Parathyroid adenoma (tissue), 2 donors: ENCODE measurements around the gene MBP.

ENCODE experiments used
- H2AFZ ChIP-seq: fragments of 300-600 bp; sonication (generic); one replicate; pipeline ENCODE4 v1.7.0; 2017; ENCODE audit warnings: antibody characterized with exemption, mild to moderate bottlenecking
- H3K27ac ChIP-seq: fragments of 300-600 bp; sonication (generic); one replicate; pipeline ENCODE4 v1.7.0; 2017
- H3K27me3 ChIP-seq: fragments of 300-600 bp; sonication (generic); one replicate; pipeline ENCODE4 v1.7.0; 2017; ENCODE audit warnings: low read length; ENCODE audit not compliant: control insufficient read depth, insufficient read depth
- H3K36me3 ChIP-seq: fragments of 300-600 bp; sonication (generic); one replicate; pipeline ENCODE4 v1.7.0; 2017; ENCODE audit warnings: low read length; ENCODE audit not compliant: control insufficient read depth, insufficient read depth
- H3K4me1 ChIP-seq: fragments of 300-600 bp; sonication (generic); one replicate; pipeline ENCODE4 v1.7.0; 2017; ENCODE audit warnings: control low read depth
- H3K4me2 ChIP-seq: fragments of 300-600 bp; sonication (generic); one replicate; pipeline ENCODE4 v1.7.0; 2017; ENCODE audit warnings: low read length
- H3K4me3 ChIP-seq: fragments of 300-600 bp; sonication (generic); one replicate; pipeline ENCODE4 v1.7.0; 2017; ENCODE audit warnings: low read depth, low read length
- H3K79me2 ChIP-seq: fragments of 300-600 bp; sonication (generic); one replicate; pipeline ENCODE4 v1.7.0; 2017; ENCODE audit warnings: control low read depth
- H3K9ac ChIP-seq: fragments of 300-600 bp; sonication (generic); one replicate; pipeline ENCODE4 v1.7.0; 2017; ENCODE audit warnings: mild to moderate bottlenecking
- H3K9me3 ChIP-seq: fragments of 300-600 bp; sonication (generic); one replicate; pipeline ENCODE4 v1.7.0; 2017; ENCODE audit warnings: low read length; ENCODE audit not compliant: control insufficient read depth
- TF ChIP-seq, protein P1 (sequence below): fragments of 300-600 bp; sonication (generic); IDR thresholded peaks from one replicate; pipeline ENCODE4 v1.7.0; 2017; ENCODE audit warnings: antibody characterized with exemption, mild to moderate bottlenecking
- donor health status: primary hyperparathyroidism.

The MBP gene

DNA sequence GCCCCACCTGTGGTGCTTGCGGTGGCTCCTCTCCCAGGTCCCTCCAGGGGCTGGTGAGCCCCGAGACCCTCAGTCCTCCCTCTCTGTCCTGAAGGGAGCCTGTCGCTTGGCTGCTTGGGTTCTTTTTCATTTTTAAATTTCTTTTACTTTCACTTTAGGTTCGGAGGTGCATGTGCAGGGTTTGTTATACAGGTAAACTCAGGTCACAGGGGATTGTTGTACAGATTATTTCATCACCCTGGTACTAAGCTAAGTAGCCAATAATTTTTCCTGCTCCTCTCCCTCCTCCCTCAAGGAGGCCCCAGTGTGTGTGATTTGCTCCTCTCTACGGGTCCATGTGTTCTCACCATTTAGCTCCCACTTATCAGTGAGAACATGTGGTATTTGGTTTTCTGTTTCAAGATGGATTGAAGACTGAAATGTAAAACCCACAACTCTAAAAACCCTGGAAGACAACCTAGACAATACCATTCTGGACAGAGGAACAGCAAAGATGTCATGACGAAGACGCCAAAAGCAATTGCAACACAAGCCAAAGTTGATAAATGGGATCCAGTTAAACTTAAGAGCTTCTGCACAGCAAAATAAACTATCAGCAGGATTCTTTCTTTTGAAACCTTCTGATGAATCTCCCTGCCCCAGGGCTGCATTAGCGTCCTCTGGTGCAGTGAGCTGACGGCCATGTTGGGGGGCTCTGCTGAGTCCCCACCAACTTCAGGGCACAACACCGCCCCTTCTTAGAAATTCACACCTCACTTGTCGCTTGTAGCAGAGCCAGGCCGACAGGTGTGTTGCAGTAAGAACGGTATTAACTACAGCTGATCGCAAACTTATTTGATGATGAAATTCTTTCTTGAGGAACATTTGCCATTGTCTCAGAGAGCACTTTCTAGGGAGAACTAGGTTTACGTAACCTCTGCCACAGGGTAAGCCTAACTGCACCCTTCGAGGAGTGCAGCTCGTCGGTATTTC, 174.9 kb downstream of the MBP start:
- Histone ChIP-seq H3K27ac (peak overlapping the region; percentile 78), H3K9ac (no peak overlapping the region), H3K4me1 (peaks cover 30% of the 10 kb centered on the region), H3K27me3 (no peaks in the 10 kb centered on the region), H2AFZ (no peak overlapping the region), H3K79me2 (peaks cover 6% of the 10 kb centered on the region), H3K4me2 (no peak overlapping the region), H3K36me3 (no peaks in the 10 kb centered on the region), H3K9me3 (no peaks in the 10 kb centered on the region), H3K4me3 (no peak overlapping the region)
- TF ChIP-seq, protein P1, sequence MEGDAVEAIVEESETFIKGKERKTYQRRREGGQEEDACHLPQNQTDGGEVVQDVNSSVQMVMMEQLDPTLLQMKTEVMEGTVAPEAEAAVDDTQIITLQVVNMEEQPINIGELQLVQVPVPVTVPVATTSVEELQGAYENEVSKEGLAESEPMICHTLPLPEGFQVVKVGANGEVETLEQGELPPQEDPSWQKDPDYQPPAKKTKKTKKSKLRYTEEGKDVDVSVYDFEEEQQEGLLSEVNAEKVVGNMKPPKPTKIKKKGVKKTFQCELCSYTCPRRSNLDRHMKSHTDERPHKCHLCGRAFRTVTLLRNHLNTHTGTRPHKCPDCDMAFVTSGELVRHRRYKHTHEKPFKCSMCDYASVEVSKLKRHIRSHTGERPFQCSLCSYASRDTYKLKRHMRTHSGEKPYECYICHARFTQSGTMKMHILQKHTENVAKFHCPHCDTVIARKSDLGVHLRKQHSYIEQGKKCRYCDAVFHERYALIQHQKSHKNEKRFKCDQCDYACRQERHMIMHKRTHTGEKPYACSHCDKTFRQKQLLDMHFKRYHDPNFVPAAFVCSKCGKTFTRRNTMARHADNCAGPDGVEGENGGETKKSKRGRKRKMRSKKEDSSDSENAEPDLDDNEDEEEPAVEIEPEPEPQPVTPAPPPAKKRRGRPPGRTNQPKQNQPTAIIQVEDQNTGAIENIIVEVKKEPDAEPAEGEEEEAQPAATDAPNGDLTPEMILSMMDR: no peak

DNA sequence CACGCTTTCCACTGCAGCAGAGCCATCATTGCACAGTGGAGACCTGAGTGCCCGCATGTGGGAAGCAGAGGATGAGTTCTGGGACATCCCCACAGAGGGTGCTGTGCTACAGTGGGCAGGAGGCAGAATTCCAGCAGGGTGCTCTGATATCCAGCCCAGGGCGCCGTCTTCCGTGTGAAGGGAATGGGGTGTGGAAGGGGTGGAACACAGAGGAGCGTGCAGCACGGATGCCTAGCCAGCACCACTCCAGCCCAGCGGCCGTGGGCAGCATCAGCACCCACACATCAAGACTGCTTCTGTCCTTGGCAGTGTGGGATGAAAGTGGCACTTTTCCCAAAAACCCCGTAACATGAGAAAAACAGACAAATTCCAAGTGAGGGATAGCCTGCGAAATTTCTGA, 175.9 kb downstream of the MBP start:
- Histone ChIP-seq H3K9ac (no peak overlapping the region), H3K36me3 (no peaks in the 10 kb centered on the region), H3K4me1 (peaks cover 30% of the 10 kb centered on the region)

DNA sequence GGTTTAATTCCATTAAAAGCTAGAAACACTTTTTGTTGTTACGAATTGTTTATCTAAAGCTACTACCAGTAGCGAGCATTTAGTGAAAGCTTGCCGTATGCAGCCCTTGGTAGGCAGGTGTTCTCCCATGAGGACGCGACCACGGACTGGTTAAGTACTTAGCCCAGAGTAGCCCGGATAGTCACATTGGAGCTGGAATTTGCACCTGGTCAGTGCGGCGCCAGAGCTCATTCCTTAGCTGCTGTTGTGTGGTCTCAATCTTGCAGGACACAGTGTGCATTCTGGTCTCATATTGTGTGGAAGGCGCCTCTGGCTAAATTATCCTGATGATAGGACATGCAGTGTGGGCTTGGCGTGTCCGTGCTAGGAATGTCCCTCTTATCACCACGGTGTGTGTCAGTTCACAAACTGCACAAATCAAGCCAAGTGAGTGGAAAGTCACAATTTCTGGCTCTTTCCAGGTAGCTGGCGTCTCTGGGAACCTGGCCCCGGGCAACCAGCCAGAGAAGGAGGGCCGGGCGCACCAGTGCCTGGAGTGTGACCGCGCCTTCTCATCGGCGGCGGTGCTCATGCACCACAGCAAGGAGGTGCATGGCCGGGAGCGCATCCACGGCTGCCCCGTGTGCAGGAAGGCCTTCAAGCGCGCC, 176.9 kb downstream of the MBP start:
- no peak overlapping the region for H3K9ac ChIP-seq
- H3K79me2 ChIP-seq: peaks cover 6% of the 10 kb centered on the region
- no peak overlapping the region for H3K4me2 ChIP-seq
- no peak overlapping the region for H3K4me3 ChIP-seq
- peaks cover 30% of the 10 kb centered on the region for H3K4me1 ChIP-seq
- no peaks in the 10 kb centered on the region for H3K9me3 ChIP-seq
- no peaks in the 10 kb centered on the region for H3K27me3 ChIP-seq
- no peaks in the 10 kb centered on the region for H3K36me3 ChIP-seq
- no peak overlapping the region for H2AFZ ChIP-seq
- H3K27ac ChIP-seq: no peak overlapping the region
- TF ChIP-seq, protein P1: no peak

More for the DNA sequence above, 175.9 kb downstream of the MBP start:
- TF ChIP-seq, protein P1: no peak
- H3K4me2 ChIP-seq: no peak overlapping the region
- H3K27ac ChIP-seq: no peak overlapping the region
- H3K27me3 ChIP-seq: no peaks in the 10 kb centered on the region
- no peaks in the 10 kb centered on the region for H3K9me3 ChIP-seq
- peaks cover 6% of the 10 kb centered on the region for H3K79me2 ChIP-seq
- H3K4me3 ChIP-seq: no peak overlapping the region
- H2AFZ ChIP-seq: no peak overlapping the region

DNA sequence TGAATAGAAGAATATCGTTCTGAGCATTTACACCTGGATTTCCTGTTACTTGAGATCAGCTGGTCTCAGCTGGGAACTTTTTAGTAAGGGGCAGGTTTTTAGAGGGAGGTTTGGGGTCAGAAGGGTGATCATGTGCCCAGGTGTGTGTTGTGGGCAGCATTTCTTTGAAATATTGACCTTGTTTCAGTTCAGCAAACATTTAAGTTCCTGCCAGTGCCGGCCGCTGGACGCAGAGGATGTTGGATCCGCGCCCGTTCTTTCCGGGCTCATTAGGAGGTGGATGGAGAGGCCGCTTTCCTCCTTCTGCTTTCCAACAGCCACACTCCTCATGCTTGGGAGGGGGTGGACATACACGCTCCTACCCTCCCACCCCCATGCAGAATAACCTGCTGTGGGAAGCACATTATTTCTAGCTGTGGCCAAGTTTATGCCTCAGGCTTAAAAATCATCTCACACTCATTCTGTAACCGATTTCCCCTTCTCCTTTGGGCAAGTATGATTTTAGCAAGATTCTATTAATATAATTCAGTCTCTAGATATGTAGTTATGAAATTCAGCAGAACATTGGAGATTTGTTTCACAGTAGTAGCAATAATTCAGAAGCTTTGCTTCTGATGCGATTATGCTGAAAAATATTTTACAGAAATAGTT, 178.9 kb downstream of the MBP start:
- Histone ChIP-seq H3K9ac (no peak overlapping the region), H3K4me2 (no peak overlapping the region), H3K36me3 (no peaks in the 10 kb centered on the region)

More for the DNA sequence above, 178.9 kb downstream of the MBP start:
- Histone ChIP-seq H3K4me1 (peaks cover 19% of the 10 kb centered on the region), H3K4me3 (no peak overlapping the region), H2AFZ (peak overlapping the region; percentile 50), H3K9me3 (no peaks in the 10 kb centered on the region), H3K27me3 (no peaks in the 10 kb centered on the region), H3K27ac (peak overlapping the region; percentile 60), H3K79me2 (peaks cover 6% of the 10 kb centered on the region)
- TF ChIP-seq, protein P1: no peak
